Measurements from ENCODE around the gene MCL1.

GRCh38 chr1:150537732-150538684 is 41.4 kb downstream of the MCL1 start:
- TF ChIP-seq CTCF (IDR thresholded peaks at IDR 0.05) (no peak), EZH2 (IDR thresholded peaks at IDR 0.05; ENCODE audit: borderline replicate concordance, insufficient read depth, low read depth, low read length, poor library complexity, severe bottlenecking) (no peak)
